Measurements from ENCODE around the gene PKNOX2. TPM values are rescaled to one million over a fixed set of nuclear protein-coding genes. Genes with fewer than 3 reads are reported as not detected.

The PKNOX2 gene
- total and polyA plus RNA-seq, 2 of the 4 experiments (the other 2 are of a cell fraction), result 0.72 to 2.3 TPM

DNA sequence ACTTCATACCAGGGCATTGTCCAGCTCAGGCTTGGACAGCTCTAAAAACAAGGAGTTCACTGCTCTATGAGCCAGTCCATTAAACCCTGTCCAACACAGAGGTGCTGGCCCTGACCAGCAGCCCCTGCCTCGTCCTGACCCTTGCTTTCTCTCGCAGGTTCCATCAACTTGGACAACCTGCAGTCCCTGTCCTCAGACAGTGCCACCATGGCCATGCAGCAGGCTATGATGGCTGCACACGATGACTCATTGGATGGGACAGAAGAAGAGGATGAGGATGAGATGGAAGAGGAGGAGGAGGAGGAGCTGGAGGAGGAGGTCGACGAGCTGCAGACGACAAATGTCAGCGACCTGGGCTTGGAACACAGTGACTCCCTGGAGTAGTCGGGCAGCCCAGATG, 266.5 kb downstream of the PKNOX2 start:
- dilution Hi-C loops (cut with HindIII; ENCODE audit: low sequenced_read_pairs, unreplicated experiment), result no loop called here
- WGBS, 2 experiments (ENCODE audit: extremely low coverage in 2 of 2, insufficient read length in 1 of 2), result 67% methylated on average over 7 of the region's 8 CpGs; no CpG with 5 or more reads in 1 of the 2 experiments
- intact Hi-C loops (cut with micrococcal nuclease), result no loop called here

More for the DNA sequence above, 266.5 kb downstream of the PKNOX2 start:
- peaks cover 3% of the 10 kb centered on the region for H3K27me3 ChIP-seq (ENCODE audit: control insufficient read depth, insufficient read depth, low read length)
- no peak overlapping the region for H3K4me3 ChIP-seq (ENCODE audit: insufficient read depth, low read depth, low read length)
- no TSS peak for BruUV-seq (replicated peaks)
- no peaks in the 10 kb centered on the region for H3K9me3 ChIP-seq (ENCODE audit: control insufficient read depth, insufficient read depth, low read length)
- H3K27ac ChIP-seq (ENCODE audit: insufficient read depth, low read length), result no peak overlapping the region
- in situ Hi-C loops (cut with MboI; ENCODE audit: low sequenced_read_pairs), result loop anchor here (10.0 kb wide), 1 partner anchor 444 kb away; no protein-coding TSS in a partner anchor
- 0 out of 2 replicates have a peak, but pooled peaks cover 2% of the 10 kb centered on the region for H3K9me1 ChIP-seq (ENCODE audit: insufficient read depth, low read length)
- TF ChIP-seq RAD21 (IDR thresholded peaks at IDR 0.05; ENCODE audit: low read length) (no peak), CEBPB (IDR thresholded peaks at IDR 0.05; ENCODE audit: low read depth, low read length) (no peak)
- no peak overlapping the region for H3K4ac ChIP-seq (ENCODE audit: low read depth, low read length)
- no peak overlapping the region for H4K91ac ChIP-seq (ENCODE audit: insufficient read depth, low read depth, low read length)
- no peak overlapping the region for H3K23ac ChIP-seq (ENCODE audit: low read depth, low read length)
- no peak overlapping the region for H4K8ac ChIP-seq (ENCODE audit: low read depth in 2 of 2, low read length in 2 of 2)
- no peak overlapping the region for H3K18ac ChIP-seq (ENCODE audit: low read depth, low read length)
- no peak overlapping the region for H2BK15ac ChIP-seq (ENCODE audit: low read depth, low read length)
- no peak overlapping the region for H3K14ac ChIP-seq (replicated peaks; ENCODE audit: low read depth, low read length)
- peaks cover 3% of the 10 kb centered on the region; the same call in 1 of the 2 replicates for H3K4me1 ChIP-seq (ENCODE audit: control insufficient read depth, insufficient read depth, low read length)
- H4K5ac ChIP-seq (ENCODE audit: low read depth, low read length), result no peak overlapping the region
- H2BK120ac ChIP-seq (ENCODE audit: low read depth, low read length), result no peak overlapping the region
- no peak overlapping the region for H3K9ac ChIP-seq (ENCODE audit: low read depth, low read length)
- DNase-seq (no peak), ATAC-seq (ENCODE audit: low read depth) (no peak)
- no peak overlapping the region for H2AK5ac ChIP-seq (ENCODE audit: low read depth, low read length)
- POLR2A ChIA-PET (ENCODE audit: unreplicated experiment), result no interaction called here
- no peak overlapping the region for H2BK5ac ChIP-seq (ENCODE audit: low read depth, low read length, poor library complexity, severe bottlenecking)
- no peaks in the 10 kb centered on the region for H3K36me3 ChIP-seq (ENCODE audit: control insufficient read depth, insufficient read depth, low read length)
- H2BK20ac ChIP-seq (ENCODE audit: low read depth, low read length), result no peak overlapping the region
- H4K20me1 ChIP-seq (ENCODE audit: insufficient read depth, low read length), result no peaks in the 10 kb centered on the region
- H3K79me1 ChIP-seq (ENCODE audit: low read depth in 1 of 2, low read length in 2 of 2), result no peaks in the 10 kb centered on the region
- no peak overlapping the region for H3K4me2 ChIP-seq (ENCODE audit: low read depth, low read length)
- CTCF ChIA-PET, result interaction anchor here (0.6 kb wide), 1 partner anchor 36 kb away, joined by 7 read pairs; no protein-coding TSS in a partner anchor
- H3K56ac ChIP-seq (ENCODE audit: extremely low read depth, insufficient read depth, low read length), result no peak overlapping the region
- H2AFZ ChIP-seq (replicated peaks; ENCODE audit: low read length, poor library complexity), result no peak overlapping the region
- H2AK9ac ChIP-seq (replicated peaks; ENCODE audit: low read depth, low read length, poor library complexity), result no peak overlapping the region

All from IMR-90 (cell line).